DOHH2 (cell line): Measurements from ENCODE around the gene RABGAP1L.

Experiments used
- H3F3A ChIP-seq: fragments of 200-600 bp; sonication (generic), shearing (Covaris generic); 2 replicates; pipeline ENCODE4 v1.6.0; 2016; ENCODE audit warnings: antibody characterized with exemption, mild to moderate bottlenecking; ENCODE audit not compliant: control insufficient read depth, insufficient read depth
- H3K27ac ChIP-seq: fragments of 200-600 bp; sonication (generic); 2 replicates; pipeline ENCODE4 v1.5.1; 2014; ENCODE audit warnings: low read depth, mild to moderate bottlenecking, low read length, moderate library complexity
- H3K27me3 ChIP-seq: fragments of 200-600 bp; sonication (generic); 2 replicates; pipeline ENCODE4 v1.6.1; 2014; ENCODE audit warnings: mild to moderate bottlenecking, low read length, mixed read lengths; ENCODE audit not compliant: control insufficient read depth
- H3K36me3 ChIP-seq: fragments of 200-600 bp; sonication (generic); 2 replicates; pipeline ENCODE4 v1.6.1; 2014; ENCODE audit warnings: mild to moderate bottlenecking, low read length, moderate library complexity, mixed read lengths; ENCODE audit not compliant: control insufficient read depth
- H3K4me1 ChIP-seq: fragments of 200-600 bp; sonication (generic); 2 replicates; pipeline ENCODE4 v1.6.1; 2014; ENCODE audit warnings: mild to moderate bottlenecking, low read length, mixed read lengths; ENCODE audit not compliant: control insufficient read depth
- H3K4me2 ChIP-seq: fragments of 200-600 bp; sonication (generic); 2 replicates; pipeline ENCODE4 v1.6.0; 2014; ENCODE audit warnings: mild to moderate bottlenecking, low read length, moderate library complexity
- H3K4me3 ChIP-seq: fragments of 200-600 bp; sonication (generic); 2 replicates; pipeline ENCODE4 v1.5.1; 2014; ENCODE audit warnings: mild to moderate bottlenecking, low read length, mixed read lengths
- H3K79me2 ChIP-seq: fragments of 200-600 bp; sonication (generic); 2 replicates; pipeline ENCODE4 v1.6.1; 2014; ENCODE audit warnings: mild to moderate bottlenecking, low read length, mixed read lengths; ENCODE audit not compliant: control insufficient read depth
- H3K9me2 ChIP-seq: fragments of 200-600 bp; sonication (generic); replicated peaks from 2 replicates; pipeline ENCODE4 v1.6.1; 2014; ENCODE audit warnings: mild to moderate bottlenecking, low read length, mixed read lengths; ENCODE audit not compliant: control insufficient read depth
- H3K9me3 ChIP-seq: fragments of 200-600 bp; sonication (generic); 2 replicates; pipeline ENCODE4 v1.6.1; 2014; ENCODE audit warnings: antibody characterized with exemption, low read length, mixed read lengths; ENCODE audit not compliant: control insufficient read depth, insufficient read depth
- H4K20me1 ChIP-seq: fragments of 200-600 bp; sonication (generic); 2 replicates; pipeline ENCODE4 v1.6.0; 2014; ENCODE audit warnings: low read depth, mild to moderate bottlenecking, antibody characterized with exemption, low read length, moderate library complexity; ENCODE audit not compliant: control insufficient read depth, insufficient read depth
- EZH2phosphoT487 ChIP-seq: fragments of 200-600 bp; sonication (generic); IDR thresholded peaks from 2 replicates; pipeline ENCODE4 v1.6.1; 2017; ENCODE audit warnings: borderline replicate concordance, mild to moderate bottlenecking, antibody characterized with exemption, low read length, moderate library complexity, mixed read lengths
- TF ChIP-seq, protein P1 (sequence below): fragments of 200-600 bp; sonication (generic); IDR thresholded peaks from one replicate; pipeline ENCODE4 v1.5.1; 2014; ENCODE audit warnings: antibody characterized with exemption, mild to moderate bottlenecking, low read depth, low read length; ENCODE audit not compliant: poor library complexity, severe bottlenecking

The RABGAP1L gene

DNA sequence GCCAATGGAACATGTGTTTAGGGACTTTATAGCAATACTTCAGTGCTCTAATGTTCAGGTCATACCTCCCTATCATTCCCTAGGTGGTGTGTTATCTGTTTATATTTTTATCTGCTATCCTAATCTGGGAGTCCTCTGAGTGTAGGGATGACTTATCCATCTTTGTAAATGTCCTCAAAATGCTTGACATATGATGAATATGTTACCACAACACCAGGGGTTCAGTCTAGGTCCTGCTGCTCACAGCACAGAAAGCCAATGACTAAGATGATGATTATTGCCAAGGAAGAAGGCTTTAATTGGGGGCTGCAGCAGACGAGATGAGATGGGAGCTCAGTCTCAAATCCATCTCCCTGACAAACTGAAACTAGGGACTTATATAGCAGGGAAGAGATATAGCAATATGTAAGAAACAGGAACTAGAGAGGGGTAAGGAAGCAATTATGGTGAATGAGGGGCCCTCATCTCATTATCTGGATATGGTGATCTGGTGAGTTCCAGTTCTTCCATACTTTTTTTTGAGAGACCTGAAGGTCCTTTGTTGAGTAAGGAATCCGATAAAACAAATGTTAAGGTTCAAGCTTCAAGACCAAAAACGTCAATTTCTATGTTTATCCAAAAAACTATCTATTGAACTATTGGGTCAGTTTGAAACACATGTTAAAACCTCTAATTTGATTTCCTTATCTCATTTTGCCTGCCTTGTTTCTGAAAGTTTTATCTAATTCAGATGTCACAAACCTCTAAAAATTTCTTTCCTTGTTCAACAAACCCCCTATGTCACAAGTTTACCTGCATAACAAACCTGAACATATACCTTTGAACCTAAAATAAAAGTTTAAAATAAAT is 583.7 kb downstream of the RABGAP1L start:
- H3K27ac ChIP-seq, result peak overlapping the region; percentile 82
- no peaks in the 10 kb centered on the region for H3K36me3 ChIP-seq
- H3K9me2 ChIP-seq, result no peaks in the 10 kb centered on the region
- H3K79me2 ChIP-seq, result peaks cover 23% of the 10 kb centered on the region
- H3K9me3 ChIP-seq, result no peaks in the 10 kb centered on the region
- no peaks in the 10 kb centered on the region for H3K27me3 ChIP-seq
- H3F3A ChIP-seq, result peaks cover 36% of the 10 kb centered on the region
- H3K4me1 ChIP-seq, result peaks cover 97% of the 10 kb centered on the region
- H3K4me3 ChIP-seq, result peak overlapping the region; percentile 32
- no peak for TF ChIP-seq EZH2phosphoT487
- TF ChIP-seq, protein P1, sequence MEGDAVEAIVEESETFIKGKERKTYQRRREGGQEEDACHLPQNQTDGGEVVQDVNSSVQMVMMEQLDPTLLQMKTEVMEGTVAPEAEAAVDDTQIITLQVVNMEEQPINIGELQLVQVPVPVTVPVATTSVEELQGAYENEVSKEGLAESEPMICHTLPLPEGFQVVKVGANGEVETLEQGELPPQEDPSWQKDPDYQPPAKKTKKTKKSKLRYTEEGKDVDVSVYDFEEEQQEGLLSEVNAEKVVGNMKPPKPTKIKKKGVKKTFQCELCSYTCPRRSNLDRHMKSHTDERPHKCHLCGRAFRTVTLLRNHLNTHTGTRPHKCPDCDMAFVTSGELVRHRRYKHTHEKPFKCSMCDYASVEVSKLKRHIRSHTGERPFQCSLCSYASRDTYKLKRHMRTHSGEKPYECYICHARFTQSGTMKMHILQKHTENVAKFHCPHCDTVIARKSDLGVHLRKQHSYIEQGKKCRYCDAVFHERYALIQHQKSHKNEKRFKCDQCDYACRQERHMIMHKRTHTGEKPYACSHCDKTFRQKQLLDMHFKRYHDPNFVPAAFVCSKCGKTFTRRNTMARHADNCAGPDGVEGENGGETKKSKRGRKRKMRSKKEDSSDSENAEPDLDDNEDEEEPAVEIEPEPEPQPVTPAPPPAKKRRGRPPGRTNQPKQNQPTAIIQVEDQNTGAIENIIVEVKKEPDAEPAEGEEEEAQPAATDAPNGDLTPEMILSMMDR, result no peak
- H4K20me1 ChIP-seq, result no peaks in the 10 kb centered on the region
- peak overlapping the region; percentile 62 for H3K4me2 ChIP-seq

GRCh38 chr1:174743654-174744561 is 584.6 kb downstream of the RABGAP1L start:
- Histone ChIP-seq H3K4me2 (peak overlapping the region; percentile 62; the same call in 1 of the 2 replicates), H3K27ac (peak overlapping the region; percentile 82), H3K9me2 (no peaks in the 10 kb centered on the region), H3K79me2 (peaks cover 27% of the 10 kb centered on the region), H4K20me1 (no peaks in the 10 kb centered on the region), H3K27me3 (no peaks in the 10 kb centered on the region), H3K9me3 (no peaks in the 10 kb centered on the region), H3K4me1 (peaks cover 88% of the 10 kb centered on the region), H3K4me3 (no peak overlapping the region), H3F3A (peaks cover 32% of the 10 kb centered on the region), H3K36me3 (no peaks in the 10 kb centered on the region)
- TF ChIP-seq, protein P1, result peak; percentile 58
- no peak for TF ChIP-seq EZH2phosphoT487

DNA sequence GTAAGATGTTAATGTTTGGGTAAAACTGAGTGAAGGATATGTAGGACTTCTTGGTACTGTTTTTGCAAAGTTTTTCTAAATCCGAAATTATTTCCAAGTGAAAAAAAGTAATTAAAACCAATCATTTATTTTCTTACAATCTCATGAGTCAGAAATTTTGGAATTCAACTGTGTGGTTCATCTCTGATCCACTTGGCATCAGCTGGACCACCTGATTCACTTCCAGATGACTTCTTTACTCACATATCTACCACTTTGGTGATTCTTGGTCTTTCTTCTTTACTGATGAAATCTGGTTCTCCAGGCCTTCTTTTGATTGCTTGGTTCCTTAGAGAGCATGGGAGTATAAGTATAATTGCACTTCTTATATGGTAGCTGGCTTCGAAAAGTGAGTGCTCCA is 585.6 kb downstream of the RABGAP1L start:
- H3K4me2 ChIP-seq, result no peak overlapping the region
- no peaks in the 10 kb centered on the region for H3K27me3 ChIP-seq
- no peak overlapping the region for H3K4me3 ChIP-seq
- TF ChIP-seq, protein P1, result no peak
- TF ChIP-seq EZH2phosphoT487, result no peak
- H3K79me2 ChIP-seq, result peaks cover 23% of the 10 kb centered on the region
- H3K27ac ChIP-seq, result no peak overlapping the region
- H3K36me3 ChIP-seq, result no peaks in the 10 kb centered on the region
- H3K4me1 ChIP-seq, result peaks cover 78% of the 10 kb centered on the region
- H4K20me1 ChIP-seq, result no peaks in the 10 kb centered on the region
- no peaks in the 10 kb centered on the region for H3K9me2 ChIP-seq
- peaks cover 29% of the 10 kb centered on the region for H3F3A ChIP-seq
- H3K9me3 ChIP-seq, result no peaks in the 10 kb centered on the region
